ENCODE results near the gene RIOX2. TPM values are rescaled to one million over a fixed set of nuclear protein-coding genes. Genes with fewer than 3 reads are reported as not detected.

RIOX2 gene
- total RNA-seq, 1 donor from 2014 or later: 85.4 TPM

DNA sequence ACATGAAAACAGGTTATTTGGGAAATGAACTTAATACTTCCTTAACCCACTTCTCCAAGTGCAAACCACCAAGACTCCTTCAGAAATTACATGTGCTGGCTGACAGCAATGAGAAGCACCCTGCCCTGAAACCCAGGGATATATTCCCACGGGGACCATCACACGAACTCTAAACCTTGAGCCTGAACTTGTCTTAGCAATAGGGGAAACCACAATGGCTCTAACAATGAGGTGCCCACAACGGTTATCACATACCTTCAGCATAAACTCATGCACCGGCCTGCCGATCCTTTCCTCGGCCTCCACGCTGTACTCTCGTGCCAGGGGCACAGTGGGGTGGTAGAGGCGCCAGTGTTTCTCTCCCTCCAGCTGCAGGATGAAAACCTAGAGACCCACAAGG, 13.4 kb downstream of the RIOX2 start:
- DNase-seq (ENCODE audit: low spot score): no peak
- no peaks in the 10 kb centered on the region for H3K27me3 Mint-ChIP-seq (ENCODE audit: insufficient read depth)
- H3K27ac Mint-ChIP-seq: no peak overlapping the region
- H3K9me3 Mint-ChIP-seq: no peaks in the 10 kb centered on the region
- intact Hi-C loops (cut with micrococcal nuclease): no loop called here
- peaks cover 49% of the 10 kb centered on the region for H3K4me1 Mint-ChIP-seq (ENCODE audit: low read depth)
- no peak overlapping the region for H3K4me3 Mint-ChIP-seq
- H3K36me3 Mint-ChIP-seq (ENCODE audit: low read depth): peaks cover 56% of the 10 kb centered on the region

GRCh38 chr3:97958396-97958795, 13.8 kb downstream of the RIOX2 start:
- no peak for DNase-seq (ENCODE audit: low spot score)
- Mint-ChIP-seq H3K36me3 (ENCODE audit: low read depth) (peaks cover 56% of the 10 kb centered on the region), H3K9me3 (no peaks in the 10 kb centered on the region), H3K4me1 (ENCODE audit: low read depth) (peaks cover 45% of the 10 kb centered on the region), H3K27ac (no peak overlapping the region), H3K27me3 (ENCODE audit: insufficient read depth) (no peaks in the 10 kb centered on the region), H3K4me3 (no peak overlapping the region)
- intact Hi-C loops (cut with micrococcal nuclease): no loop called here

DNA sequence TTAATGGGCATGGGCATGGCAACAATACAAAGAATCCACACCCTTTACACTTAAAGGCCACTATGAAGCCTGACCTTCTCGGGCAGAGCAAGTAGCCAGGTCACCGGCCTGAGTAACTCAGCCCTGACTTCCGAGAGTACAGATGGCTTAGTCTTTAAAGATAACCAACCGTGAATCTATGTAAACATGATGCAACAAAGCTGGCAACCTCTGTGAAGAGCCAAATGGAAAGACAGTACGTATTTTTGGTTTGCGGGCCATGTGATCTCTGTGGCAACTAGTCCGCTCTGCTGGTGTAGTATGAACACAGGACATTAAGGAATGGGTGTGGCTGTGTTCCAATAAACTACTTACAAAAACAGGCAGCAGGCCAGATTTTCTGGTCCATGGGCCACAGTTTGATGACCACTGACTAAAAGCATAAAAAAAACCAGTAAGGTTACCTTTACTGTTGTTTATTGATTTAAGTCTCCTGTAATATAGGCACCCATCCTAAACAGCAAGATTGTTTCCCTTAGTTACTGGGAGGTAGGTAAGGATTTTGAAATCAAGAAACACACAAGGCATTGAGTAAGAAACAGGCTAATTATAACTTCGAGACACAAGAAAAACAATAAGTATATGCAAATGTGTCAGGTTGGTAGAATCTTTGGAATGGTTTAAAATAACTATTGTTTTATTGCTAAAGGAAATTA, 14.5 kb downstream of the RIOX2 start:
- Mint-ChIP-seq H3K9me3 (no peaks in the 10 kb centered on the region), H3K27ac (no peak overlapping the region)
- intact Hi-C loops (cut with micrococcal nuclease): no loop called here

DNA sequence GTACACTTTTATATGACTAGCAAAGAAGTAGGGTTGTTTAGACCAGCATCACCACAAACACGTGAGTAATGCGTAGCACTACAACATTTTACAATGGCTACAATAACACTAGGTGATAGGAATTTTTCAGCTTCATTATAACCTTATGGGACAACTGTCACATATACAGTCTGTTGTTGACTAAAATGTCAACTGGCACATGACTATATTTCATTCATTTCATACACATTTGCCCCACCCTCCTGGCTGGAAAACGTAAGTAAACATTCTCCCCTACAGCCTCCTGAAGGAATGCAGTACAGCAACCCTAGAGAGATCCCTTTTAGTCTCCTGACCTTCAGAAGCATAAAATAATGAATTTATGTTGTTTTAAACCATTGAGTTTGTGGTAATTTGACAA, 16.2 kb downstream of the RIOX2 start:
- intact Hi-C loops (cut with micrococcal nuclease): no loop called here
- Mint-ChIP-seq H3K4me3 (no peak overlapping the region), H3K36me3 (ENCODE audit: low read depth) (peaks cover 58% of the 10 kb centered on the region), H3K27ac (peak overlapping the region; percentile 4), H3K9me3 (no peaks in the 10 kb centered on the region), H3K27me3 (ENCODE audit: insufficient read depth) (no peaks in the 10 kb centered on the region), H3K4me1 (ENCODE audit: low read depth) (peaks cover 36% of the 10 kb centered on the region)
- DNase-seq (ENCODE audit: low spot score): no peak

More for the DNA sequence above, 14.5 kb downstream of the RIOX2 start:
- DNase-seq (ENCODE audit: low spot score): no peak
- Mint-ChIP-seq H3K27me3 (ENCODE audit: insufficient read depth) (no peaks in the 10 kb centered on the region), H3K4me3 (no peak overlapping the region), H3K36me3 (ENCODE audit: low read depth) (peaks cover 60% of the 10 kb centered on the region), H3K4me1 (ENCODE audit: low read depth) (peaks cover 44% of the 10 kb centered on the region)

GRCh38 chr3:97954228-97954827, 17.9 kb downstream of the RIOX2 start:
- Mint-ChIP-seq H3K27ac (peak overlapping the region; percentile 29), H3K36me3 (ENCODE audit: low read depth) (peaks cover 64% of the 10 kb centered on the region), H3K4me1 (ENCODE audit: low read depth) (peaks cover 30% of the 10 kb centered on the region), H3K27me3 (ENCODE audit: insufficient read depth) (no peaks in the 10 kb centered on the region), H3K4me3 (no peak overlapping the region), H3K9me3 (no peaks in the 10 kb centered on the region)
- intact Hi-C loops (cut with micrococcal nuclease): no loop called here
- DNase-seq (ENCODE audit: low spot score): no peak

GRCh38 chr3:97952872-97953271, 19.4 kb downstream of the RIOX2 start:
- Mint-ChIP-seq H3K27me3 (ENCODE audit: insufficient read depth) (no peaks in the 10 kb centered on the region), H3K4me1 (ENCODE audit: low read depth) (peaks cover 35% of the 10 kb centered on the region), H3K27ac (peak overlapping the region; percentile 1), H3K9me3 (no peaks in the 10 kb centered on the region), H3K36me3 (ENCODE audit: low read depth) (peaks cover 72% of the 10 kb centered on the region), H3K4me3 (no peak overlapping the region)
- intact Hi-C loops (cut with micrococcal nuclease): no loop called here
- no peak for DNase-seq (ENCODE audit: low spot score)

GRCh38 chr3:97952280-97952679, 20.0 kb downstream of the RIOX2 start:
- Mint-ChIP-seq H3K4me3 (no peak overlapping the region), H3K27ac (no peak overlapping the region), H3K4me1 (ENCODE audit: low read depth) (peaks cover 35% of the 10 kb centered on the region), H3K27me3 (ENCODE audit: insufficient read depth) (no peaks in the 10 kb centered on the region), H3K9me3 (no peaks in the 10 kb centered on the region), H3K36me3 (ENCODE audit: low read depth) (peaks cover 75% of the 10 kb centered on the region)
- intact Hi-C loops (cut with micrococcal nuclease): no loop called here
- DNase-seq (ENCODE audit: low spot score): no peak

GRCh38 chr3:97950360-97950759, 21.9 kb downstream of the RIOX2 start:
- Mint-ChIP-seq H3K36me3 (ENCODE audit: low read depth) (peaks cover 85% of the 10 kb centered on the region), H3K4me1 (ENCODE audit: low read depth) (peaks cover 30% of the 10 kb centered on the region), H3K9me3 (no peaks in the 10 kb centered on the region), H3K27ac (no peak overlapping the region), H3K27me3 (ENCODE audit: insufficient read depth) (no peaks in the 10 kb centered on the region), H3K4me3 (no peak overlapping the region)
- no peak for DNase-seq (ENCODE audit: low spot score)
- intact Hi-C loops (cut with micrococcal nuclease): loop anchor here (2.0 kb wide), 1 partner anchor 18 kb away; no protein-coding TSS in a partner anchor

GRCh38 chr3:97949743-97950142, 22.5 kb downstream of the RIOX2 start:
- DNase-seq (ENCODE audit: low spot score): no peak
- no peak overlapping the region for H3K4me3 Mint-ChIP-seq
- no peaks in the 10 kb centered on the region for H3K27me3 Mint-ChIP-seq (ENCODE audit: insufficient read depth)
- intact Hi-C loops (cut with micrococcal nuclease): loop anchor here (2.0 kb wide), 1 partner anchor 19 kb away; no protein-coding TSS in a partner anchor
- H3K36me3 Mint-ChIP-seq (ENCODE audit: low read depth): peaks cover 80% of the 10 kb centered on the region
- H3K27ac Mint-ChIP-seq: no peak overlapping the region
- H3K9me3 Mint-ChIP-seq: no peaks in the 10 kb centered on the region
- peaks cover 24% of the 10 kb centered on the region for H3K4me1 Mint-ChIP-seq (ENCODE audit: low read depth)

GRCh38 chr3:97949110-97949485, 23.1 kb downstream of the RIOX2 start:
- intact Hi-C loops (cut with micrococcal nuclease): no loop called here
- H3K4me3 Mint-ChIP-seq: no peak overlapping the region
- no peak for DNase-seq (ENCODE audit: low spot score)
- H3K27me3 Mint-ChIP-seq (ENCODE audit: insufficient read depth): no peaks in the 10 kb centered on the region
- H3K9me3 Mint-ChIP-seq: no peaks in the 10 kb centered on the region
- no peak overlapping the region for H3K27ac Mint-ChIP-seq
- H3K4me1 Mint-ChIP-seq (ENCODE audit: low read depth): peaks cover 19% of the 10 kb centered on the region
- peaks cover 74% of the 10 kb centered on the region for H3K36me3 Mint-ChIP-seq (ENCODE audit: low read depth)

DNA sequence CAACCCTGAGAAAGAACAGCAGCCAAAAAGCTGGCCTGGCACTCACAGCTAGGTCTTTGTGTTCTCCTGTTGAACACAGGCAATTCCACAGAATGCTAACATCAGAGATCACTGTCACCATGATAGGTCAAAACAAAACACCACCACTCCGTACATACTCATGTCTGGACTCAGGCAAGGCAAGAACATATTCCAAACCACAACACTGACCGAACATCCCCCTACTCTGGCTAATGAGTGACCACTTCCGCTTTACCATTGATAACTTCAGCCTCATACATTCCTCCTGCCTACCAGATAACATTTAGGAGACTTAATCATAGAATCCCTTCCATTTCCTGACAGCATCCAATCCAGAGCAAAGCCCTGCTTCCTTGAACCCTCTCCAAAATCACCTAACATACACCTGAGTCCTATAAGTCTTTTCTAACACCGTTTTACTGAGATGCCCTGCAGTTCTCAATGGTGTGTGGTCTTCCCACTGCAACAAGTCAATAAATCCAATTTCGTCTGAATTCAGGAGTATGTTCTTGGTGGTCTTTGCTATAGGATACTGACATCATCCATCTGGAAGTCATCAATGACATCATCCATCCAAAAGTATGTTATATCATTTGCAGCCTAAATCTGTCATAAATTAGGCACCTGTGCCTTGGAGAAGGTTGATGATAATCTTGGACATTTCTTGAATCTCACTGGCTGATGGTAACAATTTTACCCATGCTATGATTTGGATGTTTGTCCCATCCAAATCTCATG, 23.7 kb downstream of the RIOX2 start:
- H3K36me3 Mint-ChIP-seq (ENCODE audit: low read depth): peaks cover 72% of the 10 kb centered on the region
- H3K27ac Mint-ChIP-seq: no peak overlapping the region
- H3K9me3 Mint-ChIP-seq: no peaks in the 10 kb centered on the region
- H3K4me1 Mint-ChIP-seq (ENCODE audit: low read depth): peaks cover 18% of the 10 kb centered on the region
- intact Hi-C loops (cut with micrococcal nuclease): no loop called here
- no peak overlapping the region for H3K4me3 Mint-ChIP-seq
- no peak for DNase-seq (ENCODE audit: low spot score)
- no peaks in the 10 kb centered on the region for H3K27me3 Mint-ChIP-seq (ENCODE audit: insufficient read depth)

- H3K9me3 Mint-ChIP-seq: no peaks in the 10 kb centered on the region
- no peaks in the 10 kb centered on the region for H3K27me3 Mint-ChIP-seq (ENCODE audit: insufficient read depth)
- H3K36me3 Mint-ChIP-seq (ENCODE audit: low read depth): peaks cover 55% of the 10 kb centered on the region
- H3K27ac Mint-ChIP-seq: no peak overlapping the region
- no peak overlapping the region for H3K4me3 Mint-ChIP-seq
- intact Hi-C loops (cut with micrococcal nuclease): no loop called here
- H3K4me1 Mint-ChIP-seq (ENCODE audit: low read depth): peaks cover 16% of the 10 kb centered on the region
- DNase-seq (ENCODE audit: low spot score): no peak
These were observed 29.3 kb downstream of the RIOX2 start for GRCh38 chr3:97942801-97943546.
